Prostate gland (tissue), 2 donors: Measurements from ENCODE around the gene PTPRE. TPM values are rescaled to one million over a fixed set of nuclear protein-coding genes. Genes with fewer than 3 reads are reported as not detected.
"Not testable (repeated sequence)": the region's sequence is repeated elsewhere in the genome, so short reads cannot be mapped to it uniquely, and the experiment has no call there.

ENCODE experiments used
- DNase-seq: peaks from one replicate; pipeline ENCODE4 v3.0.0-alpha.2; 2019; ENCODE audit warnings: low spot score
- H3K27ac ChIP-seq, 2 donors: fragments of 200-600 bp; sonication (generic); 2 replicates each; pipeline ENCODE4 v1.5.1; 2017 to 2019
- H3K27me3 ChIP-seq: fragments of 200-600 bp; sonication (generic); replicated peaks from 2 replicates; pipeline ENCODE4 v1.5.1; 2019; ENCODE audit not compliant: insufficient read depth
- H3K36me3 ChIP-seq, 2 donors: fragments of 200-600 bp; sonication (generic); 1 replicate in 1 of 2; 2 replicates in 1 of 2; pipeline versions ENCODE4 v1.5.1 to v1.8.1; 2017 to 2019
- H3K4me1 ChIP-seq: fragments of 200-600 bp; sonication (generic); replicated peaks from 2 replicates; pipeline ENCODE4 v1.5.1; 2019
- H3K4me3 ChIP-seq, 2 donors: fragments of 200-600 bp; sonication (generic); 2 replicates each; pipeline ENCODE4 v1.5.1; 2017 to 2019
- H3K9me3 ChIP-seq: fragments of 200-600 bp; sonication (generic); 2 replicates; pipeline ENCODE4 v1.5.1; 2017
- CTCF ChIP-seq, 4 experiments: fragments of 200-600 bp in 2 of 4; fragments of 450-650 bp in 2 of 4; sonication (generic) in 2 of 4; IDR thresholded peaks; 1 replicate in 3 of 4; 2 replicates in 1 of 4; pipeline ENCODE4 v1.5.1; 2016 to 2019; ENCODE audit warnings: antibody characterized with exemption in 4 of 4, mild to moderate bottlenecking in 2 of 4, moderate library complexity in 2 of 4
- POLR2A ChIP-seq: fragments of 450-650 bp; IDR thresholded peaks from one replicate; pipeline ENCODE4 v1.6.1; 2016; ENCODE audit warnings: antibody characterized with exemption, mild to moderate bottlenecking
- POLR2AphosphoS5 ChIP-seq: sonication (generic); formaldehyde crosslinking; IDR thresholded peaks from one replicate; pipeline ENCODE4 v1.6.1; 2017; ENCODE audit warnings: antibody characterized with exemption
- WGBS: methylation state at CpG from one replicate; pipeline ENCODE4 v1.1.5; 2018; 5-methylcytosine and 5-hydroxymethylcytosine counted together
- intact Hi-C: fragments of 100-400 bp; cut with DNase I; formaldehyde crosslinking; loops from one replicate; pipeline ENCODE4 v1.14.2; 2022
- total RNA-seq, 2 donors: library from RNA; depleted of rRNA; stranded (reverse); fragments of >200 nt; gene quantifications; one replicate each; pipeline ENCODE4 v1.1.0, GENCODE V29; 2016

The PTPRE gene
- total RNA-seq, 2 donors from 2014 or later = 4.5 to 14.3 TPM

GRCh38 chr10:128092454-128092853 is 185.6 kb downstream of the PTPRE start:
- intact Hi-C loops = no loop called here
- Histone ChIP-seq H3K36me3 (no peaks in the 10 kb centered on the region), H3K27me3 (no peaks in the 10 kb centered on the region), H3K9me3 (no peaks in the 10 kb centered on the region), H3K4me1 (no peaks in the 10 kb centered on the region), H3K27ac (no peak overlapping the region), H3K4me3 (no peak overlapping the region)
- 65% methylated on average over 3 of the region's 3 CpGs for WGBS
- DNase-seq = no peak
- TF ChIP-seq POLR2AphosphoS5 (no peak), CTCF (IDR thresholded peaks at IDR 0.05) (no peak), POLR2A (no peak)

GRCh38 chr10:128094596-128094995 is 187.7 kb downstream of the PTPRE start:
- H3K9me3 ChIP-seq, H3K27me3 ChIP-seq, H3K27ac ChIP-seq, DNase-seq, intact Hi-C loops, H3K36me3 ChIP-seq, H3K4me1 ChIP-seq, H3K4me3 ChIP-seq: not testable (repeated sequence)
- WGBS = 92% methylated on average over 4 of the region's 4 CpGs

GRCh38 chr10:128095027-128095752 is 188.3 kb downstream of the PTPRE start:
- no peak for TF ChIP-seq POLR2AphosphoS5
- H3K4me3 ChIP-seq = no peak overlapping the region
- DNase-seq = no peak
- no peaks in the 10 kb centered on the region for H3K36me3 ChIP-seq
- H3K9me3 ChIP-seq = no peaks in the 10 kb centered on the region
- H3K4me1 ChIP-seq = no peaks in the 10 kb centered on the region
- intact Hi-C loops = no loop called here
- H3K27ac ChIP-seq = no peak overlapping the region
- WGBS = 74% methylated on average over 11 of the region's 11 CpGs
- no peaks in the 10 kb centered on the region for H3K27me3 ChIP-seq

GRCh38 chr10:128095753-128096469 is 189.0 kb downstream of the PTPRE start:
- DNase-seq = no peak
- WGBS = 75% methylated on average over 11 of the region's 11 CpGs
- no peak for TF ChIP-seq CTCF (IDR thresholded peaks at IDR 0.05)
- no peak for TF ChIP-seq POLR2AphosphoS5
- no peak for TF ChIP-seq POLR2A

DNA sequence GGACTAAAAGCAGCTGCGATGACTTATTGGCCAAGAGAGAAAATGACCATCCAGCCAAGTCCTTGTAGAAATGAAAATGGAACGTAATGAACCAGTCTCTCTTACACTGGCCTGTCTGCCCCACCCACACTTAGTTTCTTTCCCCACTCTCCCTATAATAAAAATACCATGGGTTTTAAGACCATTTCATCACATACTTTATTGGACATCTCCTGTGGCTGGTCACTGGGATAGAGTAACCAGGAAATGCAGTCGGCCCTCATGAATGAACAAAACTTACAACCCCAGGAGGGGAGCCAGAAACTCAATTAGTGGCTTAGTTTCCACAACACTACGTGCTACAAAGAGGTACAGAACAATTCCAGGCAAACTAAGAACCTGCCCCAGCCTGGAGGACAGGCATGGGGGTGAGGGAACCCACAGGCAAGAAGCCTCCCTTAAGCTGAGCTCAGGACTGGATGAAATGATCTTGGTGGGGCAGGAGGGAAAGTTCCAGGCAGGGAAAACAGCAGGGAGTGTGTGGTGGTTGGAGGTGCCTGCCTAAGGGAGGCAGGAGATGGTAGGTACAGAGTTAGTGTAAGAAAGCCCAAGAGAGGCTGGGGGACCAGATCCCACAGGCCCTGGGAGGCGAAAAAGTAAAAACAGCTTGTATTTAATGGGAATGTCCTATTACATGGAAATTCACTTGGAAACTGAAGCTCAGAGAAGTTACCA is 189.7 kb downstream of the PTPRE start:
- Histone ChIP-seq H3K4me1 (no peaks in the 10 kb centered on the region), H3K27me3 (no peaks in the 10 kb centered on the region), H3K9me3 (no peaks in the 10 kb centered on the region), H3K36me3 (no peaks in the 10 kb centered on the region), H3K27ac (no peak overlapping the region), H3K4me3 (no peak overlapping the region)
- no peak for TF ChIP-seq POLR2A
- TF ChIP-seq POLR2AphosphoS5 = peak; percentile 41
- no peak for TF ChIP-seq CTCF (IDR thresholded peaks at IDR 0.05)
- DNase-seq = no peak
- WGBS = 48% methylated on average over 5 of the region's 5 CpGs
- intact Hi-C loops = no loop called here

More at GRCh38 chr10:128095753-128096469, 189.0 kb downstream of the PTPRE start:
- no peaks in the 10 kb centered on the region for H3K36me3 ChIP-seq
- no peak overlapping the region for H3K4me3 ChIP-seq
- H3K4me1 ChIP-seq = no peaks in the 10 kb centered on the region
- intact Hi-C loops = no loop called here
- H3K27me3 ChIP-seq = no peaks in the 10 kb centered on the region
- H3K27ac ChIP-seq = no peak overlapping the region
- no peaks in the 10 kb centered on the region for H3K9me3 ChIP-seq
